GM13976 (cell line): ENCODE results near the gene LRIG1.

Experiments used
- DNase-seq: peaks from one replicate; pipeline ENCODE4 v3.0.0; 2012; ENCODE audit warnings: low spot score
- CTCF ChIP-seq: IDR thresholded peaks from 2 replicates; pipeline ENCODE4 v1.5.1; 2012; ENCODE audit warnings: borderline replicate concordance, mild to moderate bottlenecking; ENCODE audit not compliant: insufficient read depth; ENCODE audit errors: extremely low read depth, missing control alignments, control extremely low read depth
- in situ Hi-C: fragments of 300-500 bp; cut with MboI; formaldehyde crosslinking; loops from one replicate; pipeline ENCODE4 v1.12.0; 2022; ENCODE audit warnings: low sequenced_read_pairs, mixed read lengths, inconsistent platforms; ENCODE audit not compliant: unreplicated experiment

The LRIG1 gene

GRCh38 chr3:66407611-66408218 lies 93.1 kb downstream of the LRIG1 start:
- in situ Hi-C loops, result loop anchor here (10.0 kb wide), 1 partner anchor 407 kb away; no protein-coding TSS in a partner anchor
- peak; percentile 91 for DNase-seq
- peak; percentile 84 for TF ChIP-seq CTCF

- in situ Hi-C loops, result loop anchor here (10.0 kb wide), 1 partner anchor 408 kb away; no protein-coding TSS in a partner anchor
- no peak for TF ChIP-seq CTCF
These were observed 93.8 kb downstream of the LRIG1 start for GRCh38 chr3:66406831-66407610.

GRCh38 chr3:66406163-66406562 lies 94.7 kb downstream of the LRIG1 start:
- no peak for DNase-seq
- in situ Hi-C loops, result loop anchor here (10.0 kb wide), 1 partner anchor 409 kb away; no protein-coding TSS in a partner anchor
- no peak for TF ChIP-seq CTCF

More at GRCh38 chr3:66406831-66407610, 93.8 kb downstream of the LRIG1 start:
- no peak for DNase-seq

GRCh38 chr3:66405701-66406091 lies 95.1 kb downstream of the LRIG1 start:
- DNase-seq, result no peak
- in situ Hi-C loops, result loop anchor here (10.0 kb wide), 1 partner anchor 409 kb away; no protein-coding TSS in a partner anchor
- TF ChIP-seq CTCF, result no peak

- no peak for DNase-seq
- TF ChIP-seq CTCF, result no peak
- in situ Hi-C loops, result loop anchor here (10.0 kb wide), 1 partner anchor 410 kb away; no protein-coding TSS in a partner anchor
These were observed 95.7 kb downstream of the LRIG1 start for GRCh38 chr3:66404903-66405700.

GRCh38 chr3:66404197-66404596 lies 96.6 kb downstream of the LRIG1 start:
- in situ Hi-C loops, result loop anchor here (10.0 kb wide), 1 partner anchor 411 kb away; no protein-coding TSS in a partner anchor
- no peak for DNase-seq
- TF ChIP-seq CTCF, result no peak
